ENCODE measurements around the gene PPIA.

DNA sequence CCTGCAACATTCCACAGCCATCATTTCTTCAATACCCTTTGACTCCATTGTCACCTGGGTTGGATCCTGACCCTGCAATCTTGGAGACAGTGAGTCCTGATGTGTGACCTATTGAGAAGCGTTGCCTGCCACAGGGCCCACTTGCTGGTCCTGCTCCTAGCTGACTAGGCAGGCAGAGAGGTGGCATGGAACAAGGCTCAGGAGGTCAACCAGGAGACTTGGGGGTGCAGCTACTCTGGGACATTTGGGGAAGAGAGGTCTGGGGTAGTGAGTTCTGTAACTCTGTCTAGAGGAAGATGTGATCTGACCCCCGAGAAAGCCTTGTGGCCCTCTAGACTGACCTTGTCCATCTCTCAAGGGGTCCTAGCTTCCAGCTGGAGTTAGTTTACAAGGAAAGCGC lies 46.1 kb upstream of the PPIA start:
- TF ChIP-seq, protein P1, sequence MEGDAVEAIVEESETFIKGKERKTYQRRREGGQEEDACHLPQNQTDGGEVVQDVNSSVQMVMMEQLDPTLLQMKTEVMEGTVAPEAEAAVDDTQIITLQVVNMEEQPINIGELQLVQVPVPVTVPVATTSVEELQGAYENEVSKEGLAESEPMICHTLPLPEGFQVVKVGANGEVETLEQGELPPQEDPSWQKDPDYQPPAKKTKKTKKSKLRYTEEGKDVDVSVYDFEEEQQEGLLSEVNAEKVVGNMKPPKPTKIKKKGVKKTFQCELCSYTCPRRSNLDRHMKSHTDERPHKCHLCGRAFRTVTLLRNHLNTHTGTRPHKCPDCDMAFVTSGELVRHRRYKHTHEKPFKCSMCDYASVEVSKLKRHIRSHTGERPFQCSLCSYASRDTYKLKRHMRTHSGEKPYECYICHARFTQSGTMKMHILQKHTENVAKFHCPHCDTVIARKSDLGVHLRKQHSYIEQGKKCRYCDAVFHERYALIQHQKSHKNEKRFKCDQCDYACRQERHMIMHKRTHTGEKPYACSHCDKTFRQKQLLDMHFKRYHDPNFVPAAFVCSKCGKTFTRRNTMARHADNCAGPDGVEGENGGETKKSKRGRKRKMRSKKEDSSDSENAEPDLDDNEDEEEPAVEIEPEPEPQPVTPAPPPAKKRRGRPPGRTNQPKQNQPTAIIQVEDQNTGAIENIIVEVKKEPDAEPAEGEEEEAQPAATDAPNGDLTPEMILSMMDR (IDR thresholded peaks at IDR 0.05; ENCODE audit: low read length) = no peak
- no peak for TF ChIP-seq EZH2 (IDR thresholded peaks at IDR 0.05; ENCODE audit: borderline replicate concordance, low read length)

Data from OCI-LY1 (cell line).